Omental fat pad (tissue), 4 donors: Measurements from ENCODE around the gene KCNB1. TPM values are rescaled to one million over a fixed set of nuclear protein-coding genes. Genes with fewer than 3 reads are reported as not detected.

ENCODE experiments used
- ATAC-seq: fragments of 150-250 bp; one replicate; pipeline ENCODE4 v1.9.1; 2016; ENCODE audit warnings: mild to moderate bottlenecking, moderate library complexity; ENCODE audit not compliant: low FRiP score
- DNase-seq: peaks from one replicate; pipeline ENCODE4 v3.0.0-alpha.2; 2019; ENCODE audit warnings: low spot score
- total RNA-seq, 4 donors: library from RNA; depleted of rRNA; stranded (reverse); fragments of >200 nt; gene quantifications; one replicate each; pipeline ENCODE4 v1.1.0, GENCODE V29; 2016
- TF ChIP-seq, protein P1 (sequence below), 3 donors: fragments of 450-650 bp; IDR thresholded peaks; one replicate each; pipeline ENCODE4 v1.5.1; 2016 to 2017; ENCODE audit warnings: antibody characterized with exemption in 3 of 3, mild to moderate bottlenecking in 3 of 3, moderate library complexity in 2 of 3

The KCNB1 gene
- total RNA-seq, 4 donors from 2014 or later: 15.0 to 34.4 (median 22.9) TPM

GRCh38 chr20:49323622-49324238 lies 158.7 kb downstream of the KCNB1 start:
- no peak for ATAC-seq
- TF ChIP-seq, protein P1, sequence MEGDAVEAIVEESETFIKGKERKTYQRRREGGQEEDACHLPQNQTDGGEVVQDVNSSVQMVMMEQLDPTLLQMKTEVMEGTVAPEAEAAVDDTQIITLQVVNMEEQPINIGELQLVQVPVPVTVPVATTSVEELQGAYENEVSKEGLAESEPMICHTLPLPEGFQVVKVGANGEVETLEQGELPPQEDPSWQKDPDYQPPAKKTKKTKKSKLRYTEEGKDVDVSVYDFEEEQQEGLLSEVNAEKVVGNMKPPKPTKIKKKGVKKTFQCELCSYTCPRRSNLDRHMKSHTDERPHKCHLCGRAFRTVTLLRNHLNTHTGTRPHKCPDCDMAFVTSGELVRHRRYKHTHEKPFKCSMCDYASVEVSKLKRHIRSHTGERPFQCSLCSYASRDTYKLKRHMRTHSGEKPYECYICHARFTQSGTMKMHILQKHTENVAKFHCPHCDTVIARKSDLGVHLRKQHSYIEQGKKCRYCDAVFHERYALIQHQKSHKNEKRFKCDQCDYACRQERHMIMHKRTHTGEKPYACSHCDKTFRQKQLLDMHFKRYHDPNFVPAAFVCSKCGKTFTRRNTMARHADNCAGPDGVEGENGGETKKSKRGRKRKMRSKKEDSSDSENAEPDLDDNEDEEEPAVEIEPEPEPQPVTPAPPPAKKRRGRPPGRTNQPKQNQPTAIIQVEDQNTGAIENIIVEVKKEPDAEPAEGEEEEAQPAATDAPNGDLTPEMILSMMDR (IDR thresholded peaks at IDR 0.05): no peak
- no peak for DNase-seq

DNA sequence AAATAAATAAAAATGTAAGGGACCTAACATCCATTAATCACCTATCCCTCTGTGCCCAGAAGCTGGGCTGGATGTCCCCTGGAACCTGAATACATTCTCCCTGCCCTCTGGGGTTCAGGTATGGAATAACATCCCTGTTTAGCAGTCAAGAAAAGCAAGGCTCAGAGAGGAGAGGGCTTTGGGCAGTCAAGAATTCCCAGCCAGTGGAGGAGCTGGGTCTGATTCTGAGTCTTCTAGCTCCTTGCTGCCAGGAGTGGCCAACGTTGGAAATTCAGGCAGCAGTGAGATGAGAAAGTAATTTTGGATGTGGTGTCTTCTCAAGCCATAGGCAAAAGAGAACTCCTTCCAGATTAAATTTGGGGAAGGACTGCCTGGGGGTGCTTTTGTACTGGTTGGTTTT lies 162.0 kb downstream of the KCNB1 start:
- TF ChIP-seq, protein P1 (IDR thresholded peaks at IDR 0.05): no peak
- DNase-seq (no peak), ATAC-seq (no peak)

- no peak for ATAC-seq
- TF ChIP-seq, protein P1 (IDR thresholded peaks at IDR 0.05): no peak
- no peak for DNase-seq
Measured at GRCh38 chr20:49319208-49319809, 163.2 kb downstream of the KCNB1 start.

- ATAC-seq (no peak), DNase-seq (no peak)
- TF ChIP-seq, protein P1 (IDR thresholded peaks at IDR 0.05): no peak
Measured at GRCh38 chr20:49318430-49319207, 163.8 kb downstream of the KCNB1 start.

GRCh38 chr20:49318091-49318429 lies 164.4 kb downstream of the KCNB1 start:
- ATAC-seq: no peak
- DNase-seq: no peak

DNA sequence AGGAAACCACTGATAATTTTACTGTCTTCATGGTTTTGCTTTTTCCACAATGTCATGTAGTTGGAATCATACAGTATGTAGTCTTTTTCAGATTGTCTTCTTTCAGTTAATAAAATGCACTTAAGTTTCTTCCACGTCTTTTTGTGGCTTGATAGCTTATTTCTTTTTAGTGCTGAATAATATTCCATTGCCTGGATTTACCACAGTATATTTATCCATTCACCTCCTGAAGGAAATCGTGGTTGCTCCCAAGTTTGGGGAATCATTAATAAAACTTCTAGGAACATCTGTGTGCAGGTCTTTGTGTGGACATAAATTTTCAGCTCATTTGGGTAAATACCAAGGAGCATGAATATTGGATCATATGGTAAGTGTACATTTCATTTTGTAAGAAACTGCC lies 165.8 kb downstream of the KCNB1 start:
- ATAC-seq: no peak
- TF ChIP-seq, protein P1 (IDR thresholded peaks at IDR 0.05): no peak

More at GRCh38 chr20:49318091-49318429, 164.4 kb downstream of the KCNB1 start:
- TF ChIP-seq, protein P1 (IDR thresholded peaks at IDR 0.05): no peak

More for the DNA sequence above, 165.8 kb downstream of the KCNB1 start:
- no peak for DNase-seq
